ENCODE measurements around the gene EDN1.

EDN1 gene

GRCh38 chr6:12270551-12271230 lies 19.5 kb upstream of the EDN1 start:
- no peak overlapping the region for H2AFZ ChIP-seq (ENCODE audit: low read depth)
- H3K4me1 ChIP-seq (ENCODE audit: low read depth, poor library complexity, severe bottlenecking): no peaks in the 10 kb centered on the region
- no peak for TF ChIP-seq CTCF (conservative IDR thresholded peaks at IDR 0.05; ENCODE audit: low read depth, low read length)
- no peaks in the 10 kb centered on the region for H3K79me2 ChIP-seq (ENCODE audit: insufficient read depth, low read depth)
- H4K20me1 ChIP-seq (ENCODE audit: insufficient read depth): no peaks in the 10 kb centered on the region
- no peak overlapping the region for H3K4me2 ChIP-seq
- H3K27ac ChIP-seq: no peak overlapping the region
- no peak overlapping the region for H3K9ac ChIP-seq
- H3K27me3 ChIP-seq (ENCODE audit: insufficient read depth, low read depth): no peaks in the 10 kb centered on the region
- H3K4me3 ChIP-seq (IDR thresholded peaks at IDR 0.05; ENCODE audit: insufficient read depth, low read depth, low read length): no peak overlapping the region
- H3K36me3 ChIP-seq (ENCODE audit: insufficient read depth): no peaks in the 10 kb centered on the region

DNA sequence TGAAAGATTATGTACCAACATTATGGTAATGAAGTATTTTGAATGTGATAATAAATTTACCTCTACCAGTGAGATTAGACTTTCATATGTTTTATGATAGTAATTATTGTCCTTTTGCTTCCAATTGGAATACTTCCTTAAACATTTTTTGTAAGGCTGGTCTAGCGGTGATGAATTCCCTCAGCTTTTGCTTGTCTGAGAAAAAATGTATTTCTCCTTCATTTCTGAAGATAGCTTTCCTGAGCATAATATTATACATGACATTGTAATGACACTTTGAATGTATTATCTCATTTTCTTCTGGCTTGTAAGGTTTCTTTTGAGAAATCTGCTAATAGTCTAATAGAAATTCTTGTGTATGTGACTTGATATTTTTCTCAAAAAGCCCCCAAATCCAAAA lies 18.6 kb upstream of the EDN1 start:
- no peaks in the 10 kb centered on the region for H4K20me1 ChIP-seq (ENCODE audit: insufficient read depth)
- H3K4me3 ChIP-seq (IDR thresholded peaks at IDR 0.05; ENCODE audit: insufficient read depth, low read depth, low read length): no peak overlapping the region
- no peaks in the 10 kb centered on the region for H3K79me2 ChIP-seq (ENCODE audit: insufficient read depth, low read depth)
- no peak for TF ChIP-seq CTCF (conservative IDR thresholded peaks at IDR 0.05; ENCODE audit: low read depth, low read length)
- no peak overlapping the region for H3K9ac ChIP-seq
- no peaks in the 10 kb centered on the region for H3K27me3 ChIP-seq (ENCODE audit: insufficient read depth, low read depth)
- H3K27ac ChIP-seq: no peak overlapping the region
- H3K4me2 ChIP-seq: no peak overlapping the region
- H3K4me1 ChIP-seq (ENCODE audit: low read depth, poor library complexity, severe bottlenecking): no peaks in the 10 kb centered on the region
- H2AFZ ChIP-seq (ENCODE audit: low read depth): no peak overlapping the region
- no peaks in the 10 kb centered on the region for H3K36me3 ChIP-seq (ENCODE audit: insufficient read depth)

GRCh38 chr6:12271997-12272396 lies 18.2 kb upstream of the EDN1 start:
- Histone ChIP-seq H2AFZ (ENCODE audit: low read depth) (no peak overlapping the region), H3K79me2 (ENCODE audit: insufficient read depth, low read depth) (no peaks in the 10 kb centered on the region), H3K36me3 (ENCODE audit: insufficient read depth) (no peaks in the 10 kb centered on the region), H3K27me3 (ENCODE audit: insufficient read depth, low read depth) (no peaks in the 10 kb centered on the region), H3K9ac (no peak overlapping the region), H3K4me3 (IDR thresholded peaks at IDR 0.05; ENCODE audit: insufficient read depth, low read depth, low read length) (no peak overlapping the region), H3K4me2 (no peak overlapping the region), H3K27ac (no peak overlapping the region), H4K20me1 (ENCODE audit: insufficient read depth) (no peaks in the 10 kb centered on the region), H3K4me1 (ENCODE audit: low read depth, poor library complexity, severe bottlenecking) (no peaks in the 10 kb centered on the region)
- no peak for TF ChIP-seq CTCF (conservative IDR thresholded peaks at IDR 0.05; ENCODE audit: low read depth, low read length)

DNA sequence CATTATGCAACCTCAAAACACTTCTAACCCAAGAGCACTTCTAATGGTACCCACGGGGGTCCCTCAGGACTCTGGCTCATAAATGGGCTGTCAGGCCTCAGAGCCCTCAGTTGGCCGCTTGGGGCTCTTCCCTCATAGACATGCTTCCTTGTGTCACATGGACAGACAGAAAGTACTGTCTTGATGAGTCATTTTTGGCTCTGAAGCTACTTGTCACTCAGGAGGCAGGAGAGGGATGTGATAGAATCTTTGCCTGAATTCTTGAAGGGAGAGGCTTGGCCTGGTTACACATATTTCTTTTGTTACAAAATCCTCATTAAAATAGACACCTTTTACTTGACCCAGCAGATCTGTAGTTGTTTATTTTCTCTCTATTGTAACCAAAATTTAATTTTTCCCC lies 15.1 kb upstream of the EDN1 start:
- TF ChIP-seq CTCF (conservative IDR thresholded peaks at IDR 0.05; ENCODE audit: low read depth, low read length): no peak
- H3K9ac ChIP-seq: no peak overlapping the region
- H2AFZ ChIP-seq (ENCODE audit: low read depth): no peak overlapping the region
- H3K4me2 ChIP-seq: no peak overlapping the region
- no peaks in the 10 kb centered on the region for H3K79me2 ChIP-seq (ENCODE audit: insufficient read depth, low read depth)
- H4K20me1 ChIP-seq (ENCODE audit: insufficient read depth): no peaks in the 10 kb centered on the region
- H3K27ac ChIP-seq: no peak overlapping the region
- no peaks in the 10 kb centered on the region for H3K4me1 ChIP-seq (ENCODE audit: low read depth, poor library complexity, severe bottlenecking)
- H3K27me3 ChIP-seq (ENCODE audit: insufficient read depth, low read depth): no peaks in the 10 kb centered on the region
- H3K4me3 ChIP-seq (IDR thresholded peaks at IDR 0.05; ENCODE audit: insufficient read depth, low read depth, low read length): no peak overlapping the region
- no peaks in the 10 kb centered on the region for H3K36me3 ChIP-seq (ENCODE audit: insufficient read depth)
